SK-N-MC (cell line): Measurements from ENCODE around the gene TMEM163.

ENCODE experiments used
- EZH2 ChIP-seq: fragments of 200-600 bp; sonication (generic); IDR thresholded peaks from one replicate; pipeline ENCODE4 v1.6.1; 2017; ENCODE audit warnings: antibody characterized with exemption
- FOXP2 ChIP-seq: optimal IDR thresholded peaks from 2 replicates; pipeline ENCODE3; 2011; ENCODE audit warnings: mild to moderate bottlenecking, moderate library complexity; ENCODE audit not compliant: insufficient read depth; ENCODE audit errors: extremely low read length, control extremely low read depth
- POLR2AphosphoS5 ChIP-seq: IDR thresholded peaks from 2 replicates; pipeline ENCODE4 v1.6.1; 2012; ENCODE audit warnings: mild to moderate bottlenecking, low read depth, low read length, borderline replicate concordance

GRCh38 chr2:134440336-134440909 is 278.4 kb downstream of the TMEM163 start:
- TF ChIP-seq EZH2: no peak
- no peak for TF ChIP-seq POLR2AphosphoS5
- TF ChIP-seq FOXP2: no peak
